Ovary (tissue), 9 donors: ENCODE measurements around the gene PAIP1. TPM values are rescaled to one million over a fixed set of nuclear protein-coding genes. Genes with fewer than 3 reads are reported as not detected.
"Not testable (repeated sequence)": the region's sequence is repeated elsewhere in the genome, so short reads cannot be mapped to it uniquely, and the experiment has no call there.

ENCODE experiments used
- DNase-seq, 5 donors: peaks; one replicate each; pipeline ENCODE4 v3.0.0-alpha.2; 2019 to 2020
- H3K27ac ChIP-seq, 2 donors: fragments of 200-600 bp; one replicate each; pipeline versions ENCODE4 v1.5.1 to v1.8.0; 2019 to 2022
- H3K27me3 ChIP-seq: fragments of 200-600 bp; one replicate; pipeline ENCODE4 v1.8.0; 2022
- H3K36me3 ChIP-seq: fragments of 200-600 bp; sonication (generic); one replicate; pipeline ENCODE4 v1.5.1; 2019
- H3K4me1 ChIP-seq: one replicate; pipeline ENCODE4 v1.8.1; 2013; ENCODE audit warnings: mild to moderate bottlenecking, moderate library complexity; ENCODE audit not compliant: insufficient read depth
- H3K4me3 ChIP-seq: fragments of 200-600 bp; sonication (generic); one replicate; pipeline ENCODE4 v1.5.1; 2017
- H3K9me3 ChIP-seq, 2 donors: fragments of 200-600 bp in 1 of 2; sonication (generic) in 1 of 2; one replicate each; pipeline versions ENCODE4 v1.5.1 to v1.8.1; 2013 to 2019; ENCODE audit warnings: mild to moderate bottlenecking in 1 of 2, moderate library complexity in 1 of 2
- CTCF ChIP-seq, 3 donors: fragments of 450-650 bp in 2 of 3; fragments of 200-600 bp in 1 of 3; IDR thresholded peaks; one replicate each; pipeline versions ENCODE4 v1.5.1 to v1.8.0; 2016 to 2022; ENCODE audit warnings: antibody characterized with exemption in 3 of 3, mild to moderate bottlenecking in 1 of 3
- EP300 ChIP-seq: sonication (generic); formaldehyde crosslinking; IDR thresholded peaks from one replicate; pipeline ENCODE4 v1.6.1; 2017; ENCODE audit warnings: antibody characterized with exemption
- POLR2A ChIP-seq: fragments of 450-650 bp; IDR thresholded peaks from one replicate; pipeline ENCODE4 v1.6.1; 2017; ENCODE audit warnings: antibody characterized with exemption, mild to moderate bottlenecking, moderate library complexity
- WGBS, 3 donors: extraction: QIAGEN DNeasy Blood & Tissue Kit in 1 of 3; methylation state at CpG; one replicate each; pipeline versions ENCODE4 v1.1.5 to v1.1.7; 2013 to 2017; 5-methylcytosine and 5-hydroxymethylcytosine counted together
- intact Hi-C, 4 donors: fragments of 100-400 bp; cut with DNase I; formaldehyde crosslinking; loops; one replicate each; pipeline versions ENCODE4 v1.11.0 to v1.15.1; 2022 to 2023
- polyA plus RNA-seq, 2 donors: library from polyadenylated mRNA; stranded (reverse); fragments of 200-250 nt in 1 of 2; fragments of 350-450 nt in 1 of 2; fragmentation: Illumina TruSeq in 1 of 2; extraction: RNeasy Lipid Tissue Mini Kit (QIAGEN cat#74804) in 1 of 2; gene quantifications; one replicate each; pipeline ENCODE4 v1.2.3, GENCODE V29; 2013 to 2014
- total RNA-seq, 7 donors: library from RNA; depleted of rRNA in 2 of 7; stranded (reverse); fragments of >200 nt in 2 of 7; fragmentation: NEBNext Ultra II Directional in 3 of 7; extraction: Animal tissue kit (Norgen Biotek cat#: 25700) in 3 of 7; gene quantifications; one replicate each; pipeline versions ENCODE4 v1.1.0 to v1.2.4, GENCODE V29; 2016 to 2023
- donor health status: DM: no; HTN: no; CAD: no; lungs with moderate emphysema.
- donor health status: DM: no; HTN: no; CAD: no.
- donor health status: Bipolar disorder and iron deficiency.
- donor health status: DM: yes; HTN: yes; CAD: no.
- donor health status: DM: no; HTN: no; CAD: no.
- donor health status: DM: yes; HTN: yes; CAD: no.

The PAIP1 gene
- total and polyA plus RNA-seq, 9 donors, result 45.3 to 75.8 (median 61.6) TPM

GRCh38 chr5:43603344-43604217, 46.7 kb upstream of the PAIP1 start:
- Histone ChIP-seq H3K36me3 (no peaks in the 10 kb centered on the region), H3K9me3 (no peaks in the 10 kb centered on the region), H3K4me3 (peak overlapping the region; percentile 82), H3K27ac (peak overlapping the region; percentile 60 to 76), H3K27me3 (no peaks in the 10 kb centered on the region), H3K4me1 (peaks cover 2% of the 10 kb centered on the region)
- peak; percentile 25 to 48 (median 38) for DNase-seq
- WGBS, 3 donors, result 2 to 3% (median 2%) methylated on average over 44 to 49 of the region's 49 CpGs
- TF ChIP-seq POLR2A (no peak), CTCF (IDR thresholded peaks at IDR 0.05) (no peak), EP300 (no peak)
- intact Hi-C loops, result loop anchor here in 3 of 4 donors (2.0 to 5.0 kb wide), 2 partner anchors 46 to 47 kb away; partner anchors contain the start of gene PAIP1 (in 3 of the 3)

- intact Hi-C loops, result loop anchor here in 3 of 4 donors (2.0 to 5.0 kb wide), 2 partner anchors 45 to 46 kb away; partner anchors contain the start of gene PAIP1 (in 3 of the 3)
- 0 to 1% (median 0%) methylated on average over 42 to 60 of the region's 60 CpGs for WGBS, 3 donors
- no peaks in the 10 kb centered on the region for H3K27me3 ChIP-seq
- H3K9me3 ChIP-seq, result no peaks in the 10 kb centered on the region
- peak within 1 kb of the TSS; percentile 60 to 76 for H3K27ac ChIP-seq
- DNase-seq, result peak; percentile 75 to 84 (median 79)
- TF ChIP-seq EP300 (no peak), POLR2A (no peak), CTCF (IDR thresholded peaks at IDR 0.05) (no peak)
- no peaks in the 10 kb centered on the region for H3K36me3 ChIP-seq
- H3K4me1 ChIP-seq, result peaks cover 2% of the 10 kb centered on the region
- peak within 1 kb of the TSS; percentile 82 for H3K4me3 ChIP-seq
Observed at GRCh38 chr5:43602461-43603343, 45.8 kb upstream of the PAIP1 start, which contains the start of gene NNT. Gene NNT (plus strand): TSS chr5:43603180. CDS start chr5:43609196, 6,016 bp downstream.

- no peak for DNase-seq
- intact Hi-C loops, result loop anchor here in 3 of 4 donors (2.0 to 5.0 kb wide), 2 partner anchors 44 to 45 kb away; partner anchors contain the start of gene PAIP1 (in 3 of the 3)
Observed at GRCh38 chr5:43601454-43602260, 44.8 kb upstream of the PAIP1 start.

GRCh38 chr5:43598927-43599326, 42.0 kb upstream of the PAIP1 start:
- not testable (repeated sequence) for H3K27me3 ChIP-seq, H3K27ac ChIP-seq, H3K9me3 ChIP-seq, H3K36me3 ChIP-seq, H3K4me1 ChIP-seq, H3K4me3 ChIP-seq, DNase-seq
- intact Hi-C loops, result loop anchor here in 1 of 4 donors (2.0 kb wide), 1 partner anchor 16 kb away; no protein-coding TSS in a partner anchor
- 95 to 98% (median 97%) methylated on average over 1 of the region's 1 CpG for WGBS, 3 donors

More at GRCh38 chr5:43601454-43602260, 44.8 kb upstream of the PAIP1 start:
- H3K27ac ChIP-seq, result peak overlapping the region in 1 of 2 donors; percentile 60
- H3K4me3 ChIP-seq, result peak overlapping the region; percentile 82
- TF ChIP-seq POLR2A, result no peak
- no peak for TF ChIP-seq CTCF (IDR thresholded peaks at IDR 0.05)
- no peak for TF ChIP-seq EP300
- no peaks in the 10 kb centered on the region for H3K27me3 ChIP-seq
- 63 to 66% (median 66%) methylated on average over 8 of the region's 8 CpGs for WGBS, 3 donors
- no peaks in the 10 kb centered on the region for H3K9me3 ChIP-seq
- no peaks in the 10 kb centered on the region for H3K36me3 ChIP-seq
- peaks cover 2% of the 10 kb centered on the region for H3K4me1 ChIP-seq
